Natural killer cell treated with Interleukin-12 subunit alpha and Interleukin-12 subunit beta and Interleukin-15 and Interleukin-18, amount 100 ng/mL, for 72 hours (primary cell): ENCODE results near the gene DCST2. TPM values are rescaled to one million over a fixed set of nuclear protein-coding genes. Genes with fewer than 3 reads are reported as not detected.

Source experiments
- ATAC-seq, 2 donors: fragments of 150-1000 bp; cut with Tn5 transposase in 1 of 2; sonication (Bioruptor Pico), chemical (Tn5 transposase) in 1 of 2; 2 replicates each; pipeline ENCODE4 v1.10.0; 2021
- DNase-seq: peaks from one replicate; pipeline ENCODE4 v3.0.0; 2022; ENCODE audit warnings: low spot score
- H3K27ac Mint-ChIP-seq, 2 donors: 1 replicate in 1 of 2; 2 replicates in 1 of 2; pipeline ENCODE4 v1.8.0; 2022; ENCODE audit warnings: mixed read lengths in 2 of 2, mild to moderate bottlenecking in 1 of 2, moderate library complexity in 1 of 2
- H3K27me3 Mint-ChIP-seq, 2 donors: 1 replicate in 1 of 2; 2 replicates in 1 of 2; pipeline ENCODE4 v1.8.0; 2022; ENCODE audit warnings: mixed read lengths in 2 of 2
- H3K36me3 Mint-ChIP-seq: one replicate; pipeline ENCODE4 v1.8.0; 2022; ENCODE audit warnings: mixed read lengths
- H3K4me1 Mint-ChIP-seq, 2 donors: 1 replicate in 1 of 2; 2 replicates in 1 of 2; pipeline ENCODE4 v1.8.0; 2022; ENCODE audit warnings: low read depth in 2 of 2, mixed read lengths in 2 of 2, mild to moderate bottlenecking in 1 of 2
- H3K4me3 Mint-ChIP-seq: one replicate; pipeline ENCODE4 v1.8.0; 2022; ENCODE audit warnings: mixed read lengths
- H3K9me3 Mint-ChIP-seq: 2 replicates; pipeline ENCODE4 v1.8.0; 2022; ENCODE audit warnings: mixed read lengths
- total RNA-seq, 2 donors: library from RNA; stranded (reverse); gene quantifications; one replicate each; pipeline ENCODE4 v1.2.3, GENCODE V29; 2022

Gene DCST2
- total RNA-seq, 2 donors from 2014 or later, result 0.57 TPM; not detected in 1

DNA sequence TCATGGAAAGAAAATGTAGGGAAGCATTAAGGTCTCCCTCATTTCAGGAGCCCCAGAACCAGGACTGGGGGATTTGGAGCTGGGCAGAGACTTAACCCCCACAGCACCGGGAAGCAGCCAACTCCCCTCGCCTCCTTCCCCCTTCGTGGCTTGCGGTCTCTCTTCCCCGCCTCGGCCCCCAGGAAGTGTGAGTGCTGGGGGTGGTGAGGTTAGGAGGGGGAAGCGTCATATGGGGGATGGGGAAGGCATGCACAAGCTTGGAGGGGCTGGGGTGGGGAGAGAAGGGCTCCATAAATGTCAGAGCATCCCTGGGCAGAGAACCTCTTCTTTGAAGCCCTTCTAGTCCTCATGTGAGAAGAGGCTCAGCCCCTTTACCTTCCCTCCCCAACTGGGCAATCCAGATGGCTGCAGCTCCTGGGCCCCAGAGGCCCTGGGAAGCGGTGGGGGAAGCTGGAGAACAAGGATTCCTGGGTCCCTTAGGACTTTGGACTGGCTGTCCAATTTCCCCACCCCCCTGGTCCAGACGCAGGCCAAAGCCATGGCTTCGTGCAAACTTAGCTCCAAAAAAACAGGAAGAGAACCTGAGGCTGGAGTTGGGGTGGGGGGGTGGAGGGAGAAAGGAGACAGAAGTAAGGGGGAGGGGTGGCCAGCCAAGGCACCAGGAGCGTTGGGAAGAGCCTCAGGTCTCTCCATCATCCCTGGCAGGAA is 23.2 kb downstream of the DCST2 start:
- peak overlapping the region; percentile 81 to 88 for H3K27ac Mint-ChIP-seq
- DNase-seq (no peak), ATAC-seq (peak in 1 of 2 donors; percentile 14)
- H3K4me3 Mint-ChIP-seq, result peak overlapping the region; percentile 82
- H3K36me3 Mint-ChIP-seq, result no peaks in the 10 kb centered on the region
- H3K27me3 Mint-ChIP-seq, result no peaks in the 10 kb centered on the region
- H3K9me3 Mint-ChIP-seq, result no peaks in the 10 kb centered on the region
- peaks cover 40 to 54% of the 10 kb centered on the region in 2 donors for H3K4me1 Mint-ChIP-seq

DNA sequence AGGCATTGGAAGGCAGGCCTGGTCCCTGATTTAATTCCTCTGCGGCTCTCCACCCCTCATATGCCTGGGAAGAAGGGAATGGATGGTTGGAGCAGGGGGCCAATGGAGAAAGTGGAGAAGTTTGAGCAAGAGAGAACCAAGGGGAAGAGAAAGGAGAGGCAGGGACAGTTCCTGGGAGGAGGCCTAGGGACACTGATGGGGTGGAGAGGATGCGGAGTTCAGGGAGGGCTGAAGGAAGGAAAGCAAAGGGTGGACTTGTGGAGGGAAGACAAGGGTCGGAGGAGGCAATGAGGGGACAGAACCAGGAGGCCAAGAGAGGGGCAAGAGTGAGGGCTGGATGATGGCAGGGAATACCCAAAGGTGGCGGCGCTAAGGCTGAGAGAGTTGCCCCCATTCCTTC is 23.8 kb downstream of the DCST2 start:
- ATAC-seq (no peak), DNase-seq (no peak)
- Mint-ChIP-seq H3K27ac (peak overlapping the region; percentile 81 to 88), H3K36me3 (no peaks in the 10 kb centered on the region), H3K4me1 (peaks cover 40 to 58% of the 10 kb centered on the region in 2 donors), H3K4me3 (peak overlapping the region; percentile 82), H3K27me3 (no peaks in the 10 kb centered on the region), H3K9me3 (no peaks in the 10 kb centered on the region)

DNA sequence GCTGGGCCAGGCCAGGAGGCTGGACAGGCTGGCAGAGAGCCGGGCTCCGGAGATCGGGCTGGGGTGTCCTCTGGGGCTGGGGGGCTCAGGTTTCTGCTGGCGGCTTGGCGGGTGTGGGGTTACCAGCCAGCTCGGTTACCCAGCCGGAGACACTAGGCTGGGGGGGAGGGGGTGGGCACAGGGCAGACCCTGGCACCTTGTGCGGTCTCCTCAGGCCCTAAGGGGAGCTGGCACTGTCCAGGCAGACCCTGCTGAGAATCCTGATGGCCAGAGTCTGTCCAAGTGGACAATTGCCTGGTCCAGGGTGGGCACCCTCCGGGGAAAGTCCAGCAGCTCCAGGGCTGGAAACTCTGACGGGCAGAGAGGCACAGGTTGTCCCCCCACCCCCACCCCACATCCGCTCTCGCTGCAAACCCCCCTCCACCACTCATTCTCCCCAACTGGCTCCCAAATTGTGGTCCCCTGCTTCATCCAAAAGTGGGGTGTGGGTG is 24.3 kb downstream of the DCST2 start:
- ATAC-seq, result no peak
- H3K27me3 Mint-ChIP-seq, result no peaks in the 10 kb centered on the region
- H3K4me1 Mint-ChIP-seq, result peaks cover 44 to 60% of the 10 kb centered on the region in 2 donors
- no peak for DNase-seq
- peak overlapping the region; percentile 81 to 88 for H3K27ac Mint-ChIP-seq
- no peaks in the 10 kb centered on the region for H3K36me3 Mint-ChIP-seq
- peak overlapping the region; percentile 82 for H3K4me3 Mint-ChIP-seq
- H3K9me3 Mint-ChIP-seq, result no peaks in the 10 kb centered on the region

DNA sequence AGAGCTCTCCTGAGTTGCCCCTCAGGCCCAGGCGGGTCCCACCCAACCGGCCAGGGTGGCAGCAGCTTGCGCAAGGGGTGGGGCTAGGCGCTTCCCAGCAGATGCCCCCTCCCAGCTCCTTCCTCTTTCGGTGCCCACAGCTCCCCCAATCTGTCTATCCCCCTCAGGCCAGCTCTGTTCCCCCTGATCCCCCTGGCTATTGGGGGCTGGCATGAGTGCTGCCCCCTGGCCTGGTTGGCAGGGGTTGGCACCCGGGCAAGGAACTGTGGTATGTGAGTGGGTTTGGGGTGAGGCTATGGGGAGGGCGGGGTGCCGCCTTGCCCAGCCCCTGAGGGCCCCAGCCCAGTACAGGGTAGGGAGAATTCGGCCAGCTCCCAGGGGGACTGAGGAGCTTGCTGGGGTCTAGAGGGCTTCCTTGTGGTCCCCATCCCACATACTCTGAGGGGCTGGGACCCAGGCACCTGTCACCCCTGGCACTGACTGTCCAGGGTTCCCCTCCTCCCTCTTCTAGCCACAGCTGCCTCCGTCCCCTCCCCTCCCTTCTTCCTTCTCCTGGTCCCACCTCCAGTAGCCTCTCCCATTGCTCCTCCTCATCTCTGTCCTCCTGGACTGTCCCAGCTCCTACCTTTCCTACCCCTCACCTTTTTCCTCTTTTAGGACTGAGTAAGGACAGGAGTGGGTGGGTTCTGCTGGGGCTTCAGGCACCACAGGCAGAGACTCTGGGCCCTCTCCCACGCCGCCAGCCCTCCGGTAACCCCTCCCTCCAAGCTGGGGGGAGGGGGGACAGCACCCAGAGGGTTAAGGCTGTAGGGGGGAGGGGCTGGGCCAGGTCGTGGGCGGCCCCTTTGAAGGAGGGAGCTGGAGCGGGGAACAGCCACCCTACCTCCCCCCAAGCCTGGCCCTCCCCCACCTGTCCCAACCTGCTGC is 25.3 kb downstream of the DCST2 start:
- DNase-seq (no peak), ATAC-seq (no peak)
- H3K27ac Mint-ChIP-seq, result peak overlapping the region; percentile 81 to 88
- H3K4me3 Mint-ChIP-seq, result peak overlapping the region; percentile 82
- H3K4me1 Mint-ChIP-seq, result peaks cover 40 to 63% of the 10 kb centered on the region in 2 donors
- H3K27me3 Mint-ChIP-seq, result no peaks in the 10 kb centered on the region
- H3K9me3 Mint-ChIP-seq, result no peaks in the 10 kb centered on the region
- no peaks in the 10 kb centered on the region for H3K36me3 Mint-ChIP-seq

DNA sequence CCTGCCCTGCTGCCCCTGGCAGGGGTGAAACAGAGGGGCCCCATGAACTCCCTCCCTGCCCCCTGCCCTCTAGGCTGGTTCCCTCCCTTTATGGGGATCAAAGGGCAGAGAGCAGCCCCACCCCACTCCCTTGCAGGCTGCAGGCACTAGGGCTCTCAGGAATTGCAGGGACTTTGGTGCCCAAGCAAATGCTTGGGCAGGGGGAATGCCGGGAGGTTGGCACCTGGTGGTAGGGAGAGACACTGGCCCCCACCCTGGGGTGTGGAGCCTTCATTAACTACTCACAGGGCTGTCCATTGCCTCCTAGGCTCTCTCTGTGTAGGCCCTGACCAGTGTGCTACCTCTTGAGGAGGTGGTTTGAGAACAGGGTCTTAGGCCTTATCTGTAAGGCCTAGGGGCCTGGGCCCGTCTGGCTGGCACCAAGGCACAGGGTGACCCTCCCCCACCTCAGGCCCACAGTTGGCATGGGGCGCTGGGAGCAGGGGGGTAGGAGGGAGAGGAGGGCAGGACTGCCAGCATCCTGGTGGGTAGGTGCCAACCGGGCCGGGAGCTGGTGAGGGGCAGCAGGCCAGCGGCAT is 26.2 kb downstream of the DCST2 start:
- Mint-ChIP-seq H3K4me1 (peaks cover 34 to 54% of the 10 kb centered on the region in 2 donors), H3K4me3 (peak overlapping the region; percentile 76), H3K27ac (peak overlapping the region; percentile 94 to 98), H3K27me3 (no peaks in the 10 kb centered on the region), H3K9me3 (no peaks in the 10 kb centered on the region), H3K36me3 (no peaks in the 10 kb centered on the region)
- no peak for DNase-seq
- ATAC-seq, result no peak

DNA sequence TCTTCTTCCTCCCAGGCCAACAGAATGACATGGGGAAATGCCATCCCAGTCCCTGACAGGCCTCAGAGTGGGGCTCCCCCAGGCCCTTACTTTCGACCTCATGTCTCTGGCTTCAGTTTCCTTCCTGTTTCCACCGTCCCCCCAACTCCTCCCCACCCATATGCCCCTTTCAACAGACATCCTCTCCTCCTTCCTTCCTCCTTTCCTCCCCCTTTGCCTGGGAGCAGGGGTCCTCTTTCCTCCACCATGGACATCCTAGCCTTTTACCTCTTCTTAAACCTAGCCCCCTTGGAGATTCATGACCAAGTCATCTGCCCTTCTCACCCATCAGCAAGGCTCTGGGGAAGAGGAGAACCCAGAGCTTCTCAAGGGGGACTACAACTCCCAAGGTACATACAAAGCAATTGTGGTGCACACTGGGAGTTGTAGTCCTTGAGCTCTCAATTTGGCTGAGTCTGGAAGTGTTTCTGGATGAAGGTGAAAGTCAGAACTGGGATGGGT is 26.9 kb downstream of the DCST2 start:
- H3K27ac Mint-ChIP-seq, result peak overlapping the region; percentile 94 to 98
- H3K9me3 Mint-ChIP-seq, result no peaks in the 10 kb centered on the region
- H3K4me1 Mint-ChIP-seq, result peaks cover 34 to 53% of the 10 kb centered on the region in 2 donors
- ATAC-seq, result no peak
- H3K36me3 Mint-ChIP-seq, result no peaks in the 10 kb centered on the region
- no peaks in the 10 kb centered on the region for H3K27me3 Mint-ChIP-seq
- no peak for DNase-seq
- H3K4me3 Mint-ChIP-seq, result peak overlapping the region; percentile 76

DNA sequence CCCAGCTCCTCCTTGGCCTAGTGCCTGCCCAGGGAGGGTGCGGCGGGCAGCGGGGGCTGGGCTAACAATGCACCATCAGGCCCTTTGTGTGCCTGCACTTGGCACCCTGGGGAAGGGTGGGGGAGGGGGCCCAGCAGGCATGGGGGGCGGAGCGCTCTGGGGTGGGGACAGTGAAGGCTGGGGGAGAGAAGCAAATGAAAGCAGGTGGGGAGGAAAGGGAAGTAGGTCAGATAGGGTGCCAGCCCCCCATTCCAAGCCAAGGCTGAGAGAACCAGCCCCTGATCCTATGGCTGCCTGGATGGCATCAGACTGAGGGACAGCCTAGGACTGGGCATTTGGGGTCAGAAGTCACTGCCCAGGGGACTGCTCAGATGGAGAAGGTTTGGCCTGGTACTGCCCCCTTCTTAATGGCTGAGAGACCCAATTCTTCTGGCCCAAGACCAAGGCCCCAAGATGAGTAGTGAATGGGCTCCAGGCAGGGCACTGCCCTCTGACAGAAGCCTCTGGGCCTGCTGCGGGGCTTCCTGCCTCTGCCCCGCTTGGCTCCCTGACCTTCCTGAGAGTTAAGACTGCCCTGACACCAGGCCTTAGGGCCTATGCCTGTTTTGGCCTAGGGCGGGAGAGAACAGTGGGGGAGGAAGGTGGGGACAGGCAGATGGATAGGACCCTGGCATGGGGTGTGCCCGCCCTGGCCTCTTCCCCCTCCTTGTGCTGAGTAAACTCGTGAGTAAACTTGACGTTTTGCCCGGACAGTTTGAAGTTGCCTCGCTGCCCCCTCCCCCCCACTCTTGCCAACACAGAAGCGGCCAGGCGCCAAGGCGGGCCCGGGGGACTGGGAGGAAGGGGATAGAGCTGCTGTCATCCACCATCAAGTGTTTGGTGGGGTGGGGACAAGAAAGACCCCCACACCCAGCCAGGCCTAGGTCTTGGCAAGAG is 28.2 kb downstream of the DCST2 start:
- DNase-seq (no peak), ATAC-seq (no peak)
- H3K27me3 Mint-ChIP-seq, result no peaks in the 10 kb centered on the region
- H3K4me1 Mint-ChIP-seq, result peaks cover 34 to 45% of the 10 kb centered on the region in 2 donors
- H3K36me3 Mint-ChIP-seq, result no peaks in the 10 kb centered on the region
- H3K4me3 Mint-ChIP-seq, result peak overlapping the region; percentile 76
- no peaks in the 10 kb centered on the region for H3K9me3 Mint-ChIP-seq
- peak overlapping the region; percentile 94 to 98 for H3K27ac Mint-ChIP-seq

DNA sequence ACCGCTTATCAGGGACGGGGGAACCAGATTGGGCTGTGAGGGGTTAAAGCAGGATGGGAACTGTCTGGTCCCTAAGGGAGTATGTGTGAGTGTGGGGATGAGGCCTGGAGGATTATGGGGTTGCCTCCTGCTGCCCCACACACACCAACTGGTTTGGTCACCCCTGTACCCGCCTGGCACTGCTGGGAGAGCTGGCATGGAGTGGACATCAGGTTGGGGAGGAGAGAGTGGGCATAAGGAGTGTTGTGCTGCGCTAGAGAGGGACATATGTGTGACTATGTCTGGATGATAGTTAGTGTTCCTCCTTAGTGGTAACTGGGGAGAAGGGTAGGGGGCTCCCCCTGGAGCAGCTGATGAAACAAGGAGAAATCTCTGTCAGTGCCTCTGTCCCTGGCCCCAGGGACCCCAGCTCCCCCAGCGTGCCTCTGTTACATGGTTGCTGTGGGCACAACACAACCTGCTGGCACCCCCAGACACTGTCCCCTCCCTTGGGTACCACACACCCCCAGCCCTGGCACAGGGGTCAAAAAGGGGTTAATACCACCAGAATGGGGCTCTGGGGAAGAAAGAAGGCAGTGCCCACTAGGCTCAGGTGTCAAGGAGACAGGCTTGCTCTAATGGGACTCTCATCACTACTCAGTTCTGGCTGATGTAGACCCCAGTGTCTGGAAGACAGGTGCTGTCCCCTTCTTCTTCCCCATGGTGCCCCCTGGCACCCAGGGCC is 29.1 kb downstream of the DCST2 start:
- no peaks in the 10 kb centered on the region for H3K36me3 Mint-ChIP-seq
- DNase-seq (no peak), ATAC-seq (no peak)
- H3K4me1 Mint-ChIP-seq, result peaks cover 33 to 44% of the 10 kb centered on the region in 2 donors
- H3K9me3 Mint-ChIP-seq, result no peaks in the 10 kb centered on the region
- H3K4me3 Mint-ChIP-seq, result peak overlapping the region; percentile 95
- H3K27me3 Mint-ChIP-seq, result no peaks in the 10 kb centered on the region
- peak overlapping the region; percentile 94 to 98 for H3K27ac Mint-ChIP-seq

DNA sequence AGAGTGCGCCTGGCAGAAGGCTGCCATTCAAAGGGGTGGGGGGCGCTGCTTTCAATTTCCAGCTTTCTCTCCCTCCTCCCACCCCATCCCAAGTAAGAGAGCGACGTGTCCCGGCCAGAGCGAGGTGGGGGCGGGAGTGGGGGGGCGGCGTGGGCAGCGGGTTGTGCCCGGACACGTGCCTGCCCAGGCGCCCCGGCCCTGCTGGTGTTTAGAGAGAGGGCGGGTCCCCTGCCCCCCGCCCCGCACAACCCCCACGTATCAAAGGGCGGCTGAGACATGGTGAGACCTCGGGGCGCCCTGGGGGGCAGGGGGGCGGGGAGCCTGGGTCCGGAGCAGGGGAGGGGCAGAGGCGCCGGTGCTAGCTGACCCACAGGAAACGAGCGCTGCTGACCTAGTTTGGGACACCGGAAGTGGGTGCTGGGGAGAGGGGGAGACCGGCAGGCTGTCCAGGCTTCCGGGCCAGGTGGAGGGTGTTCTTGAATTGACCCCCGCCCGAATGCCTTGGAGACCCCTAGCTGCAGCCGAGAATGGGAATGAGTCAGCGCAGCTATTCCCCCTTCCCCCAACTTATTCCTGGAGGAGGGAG is 29.7 kb downstream of the DCST2 start:
- Mint-ChIP-seq H3K4me1 (peaks cover 33 to 44% of the 10 kb centered on the region in 2 donors), H3K27me3 (no peaks in the 10 kb centered on the region), H3K4me3 (peak overlapping the region; percentile 95), H3K9me3 (no peaks in the 10 kb centered on the region), H3K27ac (peak overlapping the region; percentile 94 to 98), H3K36me3 (no peaks in the 10 kb centered on the region)
- DNase-seq (peak; percentile 85), ATAC-seq (no peak)

DNA sequence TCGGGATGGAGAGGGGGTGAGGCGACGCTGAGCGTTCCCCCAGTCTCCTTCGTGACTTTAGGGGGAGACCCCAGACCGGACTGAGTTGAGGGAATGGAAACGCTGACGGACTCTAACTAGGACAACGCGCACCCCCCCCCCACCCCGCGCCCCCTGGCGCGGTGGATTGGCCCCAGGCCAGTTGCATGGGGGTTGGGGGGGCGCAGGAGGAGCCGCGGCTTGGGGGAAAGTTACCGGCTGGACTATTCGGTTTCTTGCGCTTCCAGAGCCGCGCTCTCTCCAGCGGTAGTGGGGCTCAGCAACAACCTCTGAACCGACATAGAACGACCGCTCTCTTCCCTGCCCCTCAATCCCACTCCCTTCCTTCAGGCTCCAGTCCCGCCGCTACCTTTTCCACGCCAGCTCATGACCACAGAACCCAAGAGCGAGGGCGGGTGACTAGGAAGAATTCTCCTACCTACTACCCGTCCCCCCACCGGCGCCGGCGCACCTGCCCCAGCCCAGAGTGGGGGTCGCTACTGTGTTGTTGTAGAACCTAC is 30.3 kb downstream of the DCST2 start:
- Mint-ChIP-seq H3K27me3 (no peaks in the 10 kb centered on the region), H3K9me3 (no peaks in the 10 kb centered on the region), H3K27ac (peak overlapping the region; percentile 94 to 98), H3K36me3 (no peaks in the 10 kb centered on the region), H3K4me3 (peak overlapping the region; percentile 95), H3K4me1 (peaks cover 34 to 43% of the 10 kb centered on the region in 2 donors)
- DNase-seq (no peak), ATAC-seq (no peak)

DNA sequence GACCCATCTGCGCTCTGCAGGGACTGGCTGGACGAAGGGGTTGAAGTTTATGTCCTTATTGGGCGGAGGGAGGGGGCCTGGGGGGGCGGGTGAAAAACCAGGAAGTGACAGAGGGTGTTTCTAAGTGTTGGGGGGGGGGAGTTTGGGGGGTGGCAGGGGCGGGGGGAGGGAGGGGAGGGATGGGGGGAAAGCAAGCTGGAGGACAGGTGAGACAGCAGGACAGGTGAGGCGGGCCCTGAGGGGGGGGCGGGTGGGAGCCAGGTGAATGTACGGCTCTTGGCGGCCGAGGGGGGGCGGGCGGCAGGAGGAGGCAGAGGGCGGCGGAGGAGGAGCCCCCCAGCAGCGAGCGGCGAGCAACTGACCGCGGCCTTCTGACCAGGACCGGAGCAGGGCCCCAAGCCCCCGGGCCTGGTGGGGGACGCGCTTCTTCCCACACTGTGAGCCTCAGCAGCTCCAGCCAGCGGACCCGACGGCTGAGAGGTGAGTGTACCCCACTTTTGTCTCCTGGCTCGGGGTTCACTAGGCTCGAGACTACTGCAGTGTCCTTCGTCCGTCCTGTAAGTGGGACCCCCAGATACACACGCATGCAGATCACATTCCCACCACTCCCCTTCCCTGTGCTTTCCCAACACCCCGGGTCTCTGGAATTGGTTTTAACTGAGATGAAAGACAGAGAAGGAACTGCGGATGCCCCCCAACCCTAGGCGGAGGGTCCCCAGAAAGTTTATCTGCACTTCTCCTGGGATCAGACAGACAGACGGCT is 30.9 kb downstream of the DCST2 start, which contains the start of gene ZBTB7B:
TSS of gene ZBTB7B (plus strand) at position 339 of the 763 bp plus-strand sequence. CDS start 11,859 bp downstream, outside the sequence.
- H3K4me3 Mint-ChIP-seq, result peak within 1 kb of the TSS; percentile 95
- no peaks in the 10 kb centered on the region for H3K27me3 Mint-ChIP-seq
- no peak for DNase-seq
- no peaks in the 10 kb centered on the region for H3K9me3 Mint-ChIP-seq
- peak; percentile 3 to 36 for ATAC-seq
- peaks cover 37 to 45% of the 10 kb centered on the region in 2 donors for H3K4me1 Mint-ChIP-seq
- peak within 1 kb of the TSS; percentile 94 to 98 for H3K27ac Mint-ChIP-seq
- no peaks in the 10 kb centered on the region for H3K36me3 Mint-ChIP-seq
